OCI-LY7 (cell line): ENCODE data around the gene WBP11.

Experiments
- EZH2phosphoT487 ChIP-seq: fragments of 200-600 bp; sonication (generic); IDR thresholded peaks from 2 replicates; pipeline ENCODE4 v1.6.1; 2018; ENCODE audit warnings: low read depth, borderline replicate concordance, mild to moderate bottlenecking, mixed run types, antibody characterized with exemption, low read length, moderate library complexity, mixed read lengths
- TF ChIP-seq, protein P1 (sequence below): fragments of 200-600 bp; sonication (generic); conservative IDR thresholded peaks from 2 replicates; pipeline ENCODE4 v1.5.1; 2014; ENCODE audit warnings: mild to moderate bottlenecking, antibody characterized with exemption, low read length, moderate library complexity, mixed read lengths

DNA sequence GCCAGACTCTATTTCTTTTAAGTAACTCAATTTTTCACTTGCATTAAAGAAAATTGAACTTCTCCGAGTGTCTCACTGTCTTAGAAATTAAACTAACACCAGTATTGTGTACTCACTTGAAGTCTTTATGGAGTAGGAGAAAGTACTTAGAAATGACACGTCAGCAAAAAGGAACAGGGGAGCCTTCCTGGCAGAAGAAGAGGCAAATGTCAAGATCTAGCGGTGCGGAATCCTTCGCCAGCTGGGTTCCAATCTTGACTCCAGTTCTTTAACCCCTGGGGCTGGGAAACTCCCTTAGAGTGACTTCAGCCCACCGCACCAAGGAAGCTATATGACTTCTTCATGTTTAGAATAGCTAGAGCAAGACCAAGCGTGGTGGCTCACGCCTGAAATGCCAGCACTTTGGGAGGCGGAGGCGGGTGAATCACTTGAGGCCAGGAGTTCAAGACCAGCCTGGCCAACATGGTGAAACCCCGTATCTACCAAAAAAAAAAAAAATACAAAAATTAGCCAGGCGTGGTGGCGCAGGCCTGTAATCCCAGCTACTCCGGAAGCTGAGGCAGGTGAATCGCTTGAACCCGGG is 34.4 kb downstream of the WBP11 start:
- TF ChIP-seq, protein P1, sequence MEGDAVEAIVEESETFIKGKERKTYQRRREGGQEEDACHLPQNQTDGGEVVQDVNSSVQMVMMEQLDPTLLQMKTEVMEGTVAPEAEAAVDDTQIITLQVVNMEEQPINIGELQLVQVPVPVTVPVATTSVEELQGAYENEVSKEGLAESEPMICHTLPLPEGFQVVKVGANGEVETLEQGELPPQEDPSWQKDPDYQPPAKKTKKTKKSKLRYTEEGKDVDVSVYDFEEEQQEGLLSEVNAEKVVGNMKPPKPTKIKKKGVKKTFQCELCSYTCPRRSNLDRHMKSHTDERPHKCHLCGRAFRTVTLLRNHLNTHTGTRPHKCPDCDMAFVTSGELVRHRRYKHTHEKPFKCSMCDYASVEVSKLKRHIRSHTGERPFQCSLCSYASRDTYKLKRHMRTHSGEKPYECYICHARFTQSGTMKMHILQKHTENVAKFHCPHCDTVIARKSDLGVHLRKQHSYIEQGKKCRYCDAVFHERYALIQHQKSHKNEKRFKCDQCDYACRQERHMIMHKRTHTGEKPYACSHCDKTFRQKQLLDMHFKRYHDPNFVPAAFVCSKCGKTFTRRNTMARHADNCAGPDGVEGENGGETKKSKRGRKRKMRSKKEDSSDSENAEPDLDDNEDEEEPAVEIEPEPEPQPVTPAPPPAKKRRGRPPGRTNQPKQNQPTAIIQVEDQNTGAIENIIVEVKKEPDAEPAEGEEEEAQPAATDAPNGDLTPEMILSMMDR = no peak
- TF ChIP-seq EZH2phosphoT487 = no peak
